ENCODE measurements around the gene BICDL2. TPM values are rescaled to one million over a fixed set of nuclear protein-coding genes. Genes with fewer than 3 reads are reported as not detected.

BICDL2 gene
- total and polyA plus RNA-seq, 2 of the 4 experiments (the other 2 are of a cell fraction): 0.17 to 0.18 TPM

DNA sequence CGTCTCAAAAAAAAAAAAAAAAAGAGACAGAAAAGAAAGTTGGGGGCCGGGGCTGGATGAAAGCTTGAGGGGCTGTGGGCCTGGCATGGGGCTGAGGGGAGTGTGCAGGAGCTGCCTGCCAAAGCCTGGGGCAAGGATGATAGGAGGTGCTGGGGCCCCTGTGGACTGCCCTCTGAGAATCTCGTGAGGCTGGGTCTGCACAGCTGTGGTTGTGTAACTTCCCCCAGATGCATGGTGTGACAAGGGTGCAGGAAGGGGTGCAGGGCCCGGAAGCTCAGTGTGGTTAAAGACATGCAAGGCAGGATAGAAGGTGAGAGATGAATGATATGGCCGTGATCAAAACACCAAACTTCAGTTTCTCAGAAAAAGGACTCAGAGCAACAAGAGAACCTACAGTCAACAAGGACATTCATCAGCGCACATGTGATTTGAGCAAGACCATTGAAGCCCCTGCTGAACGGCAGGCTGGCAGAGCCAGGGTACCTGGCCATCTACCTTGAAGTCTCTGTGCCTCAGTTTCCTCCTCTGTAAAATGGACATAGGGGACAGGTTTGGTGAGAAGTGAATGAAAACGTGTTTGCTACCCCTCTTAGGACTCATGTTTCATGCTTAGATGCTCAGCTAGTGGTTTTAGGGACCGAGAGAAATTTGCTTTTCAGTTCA is 38.2 kb upstream of the BICDL2 start:
- Histone ChIP-seq H3K18ac (ENCODE audit: low read depth, low read length) (no peak overlapping the region), H3K9ac (ENCODE audit: low read depth, low read length) (no peak overlapping the region), H3K27ac (ENCODE audit: insufficient read depth, low read length) (no peak overlapping the region), H4K91ac (ENCODE audit: insufficient read depth, low read depth, low read length) (no peak overlapping the region), H2AK5ac (ENCODE audit: low read depth, low read length) (no peak overlapping the region), H4K5ac (ENCODE audit: low read depth, low read length) (no peak overlapping the region), H3K9me3 (ENCODE audit: control insufficient read depth, insufficient read depth, low read length) (no peaks in the 10 kb centered on the region), H2AFZ (replicated peaks; ENCODE audit: low read length, poor library complexity) (no peak overlapping the region), H2AK9ac (replicated peaks; ENCODE audit: low read depth, low read length, poor library complexity) (no peak overlapping the region), H4K20me1 (ENCODE audit: insufficient read depth, low read length) (no peaks in the 10 kb centered on the region), H3K9me1 (ENCODE audit: insufficient read depth, low read length) (peaks cover 6% of the 10 kb centered on the region; the same call in 1 of the 2 replicates), H3K4me3 (ENCODE audit: insufficient read depth, low read depth, low read length) (no peak overlapping the region), H2BK5ac (ENCODE audit: low read depth, low read length, poor library complexity, severe bottlenecking) (no peak overlapping the region), H3K56ac (ENCODE audit: extremely low read depth, insufficient read depth, low read length) (no peak overlapping the region), H3K27me3 (ENCODE audit: control insufficient read depth, insufficient read depth, low read length) (peaks cover 52% of the 10 kb centered on the region), H3K79me1 (ENCODE audit: low read depth in 1 of 2, low read length in 2 of 2) (no peaks in the 10 kb centered on the region), H3K4me1 (ENCODE audit: control insufficient read depth, insufficient read depth, low read length) (no peaks in the 10 kb centered on the region), H3K23ac (ENCODE audit: low read depth, low read length) (no peak overlapping the region), H3K14ac (replicated peaks; ENCODE audit: low read depth, low read length) (no peak overlapping the region), H2BK20ac (ENCODE audit: low read depth, low read length) (no peak overlapping the region), H3K4ac (ENCODE audit: low read depth, low read length) (no peak overlapping the region), H2BK120ac (ENCODE audit: low read depth, low read length) (no peak overlapping the region), H2BK15ac (ENCODE audit: low read depth, low read length) (no peak overlapping the region), H4K8ac (ENCODE audit: low read depth in 2 of 2, low read length in 2 of 2) (no peak overlapping the region), H3K4me2 (ENCODE audit: low read depth, low read length) (no peak overlapping the region), H3K36me3 (ENCODE audit: control insufficient read depth, insufficient read depth, low read length) (no peaks in the 10 kb centered on the region)
- 50% methylated on average over 1 of the region's 9 CpGs; no CpG with 5 or more reads in 1 of the 2 experiments for WGBS, 2 experiments (ENCODE audit: extremely low coverage in 2 of 2, insufficient read length in 1 of 2)
- in situ Hi-C loops (cut with MboI; ENCODE audit: low sequenced_read_pairs): no loop called here
- CTCF ChIA-PET: interaction anchor here (1.1 kb wide), 1 partner anchor 17 kb away, joined by 4 read pairs; no protein-coding TSS in a partner anchor
- ATAC-seq (ENCODE audit: low read depth): no peak
- POLR2A ChIA-PET (ENCODE audit: unreplicated experiment): no interaction called here
- DNase-seq: no peak
- intact Hi-C loops (cut with micrococcal nuclease): no loop called here
- dilution Hi-C loops (cut with HindIII; ENCODE audit: low sequenced_read_pairs, unreplicated experiment): no loop called here
- TF ChIP-seq POLR2A (IDR thresholded peaks at IDR 0.05; ENCODE audit: low read depth, low read length) (no peak), MAFK (IDR thresholded peaks at IDR 0.05; ENCODE audit: low read depth, low read length) (no peak), CEBPB (IDR thresholded peaks at IDR 0.05; ENCODE audit: low read depth, low read length) (no peak), NFE2L2 (IDR thresholded peaks at IDR 0.05; ENCODE audit: low read depth, low read length) (no peak), FOS (IDR thresholded peaks at IDR 0.05; ENCODE audit: low read depth, low read length) (no peak), SMC3 (IDR thresholded peaks at IDR 0.05; ENCODE audit: low read depth, low read length) (no peak), RFX5 (IDR thresholded peaks at IDR 0.05; ENCODE audit: low read depth, low read length) (no peak), RAD21 (IDR thresholded peaks at IDR 0.05; ENCODE audit: low read length) (no peak), BHLHE40 (IDR thresholded peaks at IDR 0.05; ENCODE audit: low read depth, low read length) (no peak), RCOR1 (IDR thresholded peaks at IDR 0.05; ENCODE audit: insufficient replicate concordance, low read length) (no peak), MXI1 (IDR thresholded peaks at IDR 0.05; ENCODE audit: borderline replicate concordance, low read depth, low read length) (no peak), CHD1 (IDR thresholded peaks at IDR 0.05; ENCODE audit: low read depth, low read length) (no peak), MAZ (IDR thresholded peaks at IDR 0.05; ENCODE audit: borderline replicate concordance, low read depth, low read length) (no peak)
- TF ChIP-seq, protein P1, sequence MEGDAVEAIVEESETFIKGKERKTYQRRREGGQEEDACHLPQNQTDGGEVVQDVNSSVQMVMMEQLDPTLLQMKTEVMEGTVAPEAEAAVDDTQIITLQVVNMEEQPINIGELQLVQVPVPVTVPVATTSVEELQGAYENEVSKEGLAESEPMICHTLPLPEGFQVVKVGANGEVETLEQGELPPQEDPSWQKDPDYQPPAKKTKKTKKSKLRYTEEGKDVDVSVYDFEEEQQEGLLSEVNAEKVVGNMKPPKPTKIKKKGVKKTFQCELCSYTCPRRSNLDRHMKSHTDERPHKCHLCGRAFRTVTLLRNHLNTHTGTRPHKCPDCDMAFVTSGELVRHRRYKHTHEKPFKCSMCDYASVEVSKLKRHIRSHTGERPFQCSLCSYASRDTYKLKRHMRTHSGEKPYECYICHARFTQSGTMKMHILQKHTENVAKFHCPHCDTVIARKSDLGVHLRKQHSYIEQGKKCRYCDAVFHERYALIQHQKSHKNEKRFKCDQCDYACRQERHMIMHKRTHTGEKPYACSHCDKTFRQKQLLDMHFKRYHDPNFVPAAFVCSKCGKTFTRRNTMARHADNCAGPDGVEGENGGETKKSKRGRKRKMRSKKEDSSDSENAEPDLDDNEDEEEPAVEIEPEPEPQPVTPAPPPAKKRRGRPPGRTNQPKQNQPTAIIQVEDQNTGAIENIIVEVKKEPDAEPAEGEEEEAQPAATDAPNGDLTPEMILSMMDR (conservative IDR thresholded peaks at IDR 0.05; ENCODE audit: low read depth, low read length): no peak
- TF ChIP-seq, protein P2, sequence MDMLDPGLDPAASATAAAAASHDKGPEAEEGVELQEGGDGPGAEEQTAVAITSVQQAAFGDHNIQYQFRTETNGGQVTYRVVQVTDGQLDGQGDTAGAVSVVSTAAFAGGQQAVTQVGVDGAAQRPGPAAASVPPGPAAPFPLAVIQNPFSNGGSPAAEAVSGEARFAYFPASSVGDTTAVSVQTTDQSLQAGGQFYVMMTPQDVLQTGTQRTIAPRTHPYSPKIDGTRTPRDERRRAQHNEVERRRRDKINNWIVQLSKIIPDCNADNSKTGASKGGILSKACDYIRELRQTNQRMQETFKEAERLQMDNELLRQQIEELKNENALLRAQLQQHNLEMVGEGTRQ (IDR thresholded peaks at IDR 0.05; ENCODE audit: low read depth, low read length): no peak
- TF ChIP-seq, protein P3, sequence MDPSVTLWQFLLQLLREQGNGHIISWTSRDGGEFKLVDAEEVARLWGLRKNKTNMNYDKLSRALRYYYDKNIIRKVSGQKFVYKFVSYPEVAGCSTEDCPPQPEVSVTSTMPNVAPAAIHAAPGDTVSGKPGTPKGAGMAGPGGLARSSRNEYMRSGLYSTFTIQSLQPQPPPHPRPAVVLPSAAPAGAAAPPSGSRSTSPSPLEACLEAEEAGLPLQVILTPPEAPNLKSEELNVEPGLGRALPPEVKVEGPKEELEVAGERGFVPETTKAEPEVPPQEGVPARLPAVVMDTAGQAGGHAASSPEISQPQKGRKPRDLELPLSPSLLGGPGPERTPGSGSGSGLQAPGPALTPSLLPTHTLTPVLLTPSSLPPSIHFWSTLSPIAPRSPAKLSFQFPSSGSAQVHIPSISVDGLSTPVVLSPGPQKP (IDR thresholded peaks at IDR 0.05; ENCODE audit: borderline replicate concordance, low read depth, low read length): no peak
- BruUV-seq (replicated peaks): no TSS peak

Measured in IMR-90 (cell line).